GM21717 (cell line): ENCODE data around the gene MLX.

Experiments
- ATAC-seq: cut with Tn5 transposase; IDR thresholded peaks from one replicate; pipeline ENCODE4 v1.9.1; 2021; ENCODE audit warnings: mild to moderate bottlenecking, moderate library complexity; ENCODE audit not compliant: unreplicated experiment

MLX gene, protein sequence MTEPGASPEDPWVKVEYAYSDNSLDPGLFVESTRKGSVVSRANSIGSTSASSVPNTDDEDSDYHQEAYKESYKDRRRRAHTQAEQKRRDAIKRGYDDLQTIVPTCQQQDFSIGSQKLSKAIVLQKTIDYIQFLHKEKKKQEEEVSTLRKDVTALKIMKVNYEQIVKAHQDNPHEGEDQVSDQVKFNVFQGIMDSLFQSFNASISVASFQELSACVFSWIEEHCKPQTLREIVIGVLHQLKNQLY

DNA sequence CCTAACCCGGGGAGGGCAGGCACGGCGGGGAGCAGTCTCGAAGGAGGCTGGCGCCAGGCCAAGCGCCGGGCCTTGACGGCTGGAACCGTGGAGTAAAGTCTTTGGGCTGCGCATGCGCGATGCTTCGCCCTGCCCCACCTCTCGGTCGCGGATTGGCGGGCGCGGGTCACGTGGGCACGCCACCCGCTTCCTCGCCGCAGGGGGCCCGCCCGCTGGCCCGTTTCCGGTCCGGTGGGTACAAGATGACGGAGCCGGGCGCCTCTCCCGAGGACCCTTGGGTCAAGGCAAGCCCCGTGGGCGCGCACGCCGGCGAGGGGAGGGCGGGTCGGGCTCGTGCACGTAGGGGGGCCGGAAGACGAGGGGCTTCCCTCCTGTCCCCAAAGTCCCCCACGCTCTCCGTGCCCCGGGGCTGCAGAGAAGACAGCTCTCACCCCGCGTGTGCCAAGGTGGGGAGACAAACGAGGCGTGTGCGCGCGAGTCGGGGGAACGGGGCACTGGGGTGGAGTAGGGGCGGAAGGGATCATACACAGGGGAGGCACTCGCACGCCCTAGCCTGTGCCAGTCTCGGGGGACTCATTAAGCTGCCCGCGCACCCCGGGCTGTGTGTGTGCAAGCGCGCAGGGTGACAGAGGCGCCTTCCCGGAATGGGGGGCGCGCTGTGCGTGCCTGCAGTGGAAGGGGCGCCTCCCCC lies at the start of gene MLX:
Gene MLX (plus strand): TSS at position 218 of the 691 bp plus-strand sequence. CDS start 25 bp downstream, at position 243.
- ATAC-seq = peak; percentile 41

DNA sequence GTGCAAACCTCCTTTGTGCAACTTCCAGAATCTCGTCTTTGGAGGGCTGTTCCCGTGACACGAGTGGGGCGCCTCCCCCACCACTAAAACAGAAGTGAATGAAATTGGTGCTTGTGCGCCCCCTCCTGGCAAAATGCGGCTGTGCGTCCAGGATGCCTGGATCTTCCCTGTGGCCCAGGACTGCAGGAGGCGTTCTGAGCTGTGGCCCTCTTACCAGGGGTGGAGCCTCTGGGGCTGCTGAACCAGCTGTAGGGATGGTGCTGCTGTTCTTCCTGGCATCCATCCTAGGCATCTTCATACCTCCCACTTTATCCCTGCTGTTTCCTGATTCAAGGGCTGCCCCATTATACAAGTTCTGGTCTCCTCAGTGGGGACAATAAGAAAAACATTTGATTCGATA lies 49.4 kb upstream of the MLX start:
- no peak for ATAC-seq

DNA sequence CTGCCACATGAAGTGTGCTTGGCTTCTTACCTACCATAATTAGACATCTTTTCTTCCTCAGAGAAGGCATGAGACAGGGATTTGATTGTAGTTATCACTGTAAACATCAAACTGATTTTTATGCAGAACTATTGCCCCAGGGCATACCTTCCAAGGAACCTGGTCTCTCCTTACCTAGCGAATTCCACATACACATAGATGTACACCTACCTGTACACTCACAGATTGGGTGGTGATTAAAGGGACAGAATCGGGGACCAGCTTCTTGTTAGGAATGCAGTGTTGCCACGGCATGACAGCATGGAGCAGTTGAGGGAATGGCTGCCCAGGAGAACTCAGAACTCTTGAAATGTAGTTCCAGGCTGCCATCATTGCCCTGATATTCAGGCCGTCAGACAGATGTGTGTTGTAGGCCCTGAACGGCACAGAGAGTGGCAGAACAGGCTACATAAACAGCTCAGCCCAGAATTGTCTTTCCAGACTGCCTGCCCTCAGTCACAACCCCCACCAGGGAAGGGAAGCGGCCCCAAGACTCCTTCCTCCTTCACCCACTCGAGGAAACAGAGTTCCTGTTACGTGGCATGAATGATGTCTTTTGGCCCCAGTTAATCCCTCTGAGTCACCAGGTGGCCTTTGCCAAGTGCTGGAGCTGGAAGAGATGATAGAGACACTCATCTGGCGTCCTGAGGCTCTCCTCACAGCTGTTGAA lies 48.7 kb upstream of the MLX start:
- ATAC-seq = no peak

DNA sequence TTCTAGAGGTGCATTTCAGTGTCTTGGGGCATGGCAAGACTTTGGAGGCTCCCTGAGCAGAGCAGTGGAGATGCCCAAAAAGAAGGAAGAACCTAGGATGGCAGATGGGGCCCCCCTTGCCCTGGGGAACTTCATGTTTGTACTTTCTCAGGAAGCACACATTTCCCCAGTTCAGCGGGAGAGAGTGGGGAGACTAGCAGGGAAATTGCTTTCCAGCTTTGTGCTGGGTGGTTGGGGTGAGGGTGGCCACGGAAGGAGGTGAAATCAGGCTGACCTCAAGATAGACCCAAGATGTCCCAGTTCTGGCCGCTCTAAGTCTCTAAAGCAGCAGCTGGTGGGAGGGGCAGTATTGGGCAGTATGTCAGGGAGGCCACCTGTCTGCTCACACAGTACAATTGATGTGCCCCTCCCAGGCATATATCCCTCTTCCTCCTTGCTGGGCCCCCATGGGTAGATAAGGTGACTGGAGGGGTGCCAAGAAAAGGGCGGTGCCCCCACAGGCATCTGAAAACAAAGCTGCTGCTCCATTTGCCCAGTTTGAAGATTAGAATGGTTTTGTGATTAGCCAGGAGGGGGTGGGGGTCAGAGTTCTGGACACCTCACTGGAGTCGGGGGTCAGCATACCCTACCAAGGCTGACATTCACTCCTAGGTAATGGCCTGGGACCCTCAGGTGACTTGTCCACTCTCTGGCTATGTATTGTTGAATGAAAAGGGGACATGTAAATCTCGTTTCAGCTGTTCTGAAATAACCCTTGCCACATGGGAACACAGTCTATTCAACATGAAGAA lies 48.0 kb upstream of the MLX start:
- no peak for ATAC-seq

DNA sequence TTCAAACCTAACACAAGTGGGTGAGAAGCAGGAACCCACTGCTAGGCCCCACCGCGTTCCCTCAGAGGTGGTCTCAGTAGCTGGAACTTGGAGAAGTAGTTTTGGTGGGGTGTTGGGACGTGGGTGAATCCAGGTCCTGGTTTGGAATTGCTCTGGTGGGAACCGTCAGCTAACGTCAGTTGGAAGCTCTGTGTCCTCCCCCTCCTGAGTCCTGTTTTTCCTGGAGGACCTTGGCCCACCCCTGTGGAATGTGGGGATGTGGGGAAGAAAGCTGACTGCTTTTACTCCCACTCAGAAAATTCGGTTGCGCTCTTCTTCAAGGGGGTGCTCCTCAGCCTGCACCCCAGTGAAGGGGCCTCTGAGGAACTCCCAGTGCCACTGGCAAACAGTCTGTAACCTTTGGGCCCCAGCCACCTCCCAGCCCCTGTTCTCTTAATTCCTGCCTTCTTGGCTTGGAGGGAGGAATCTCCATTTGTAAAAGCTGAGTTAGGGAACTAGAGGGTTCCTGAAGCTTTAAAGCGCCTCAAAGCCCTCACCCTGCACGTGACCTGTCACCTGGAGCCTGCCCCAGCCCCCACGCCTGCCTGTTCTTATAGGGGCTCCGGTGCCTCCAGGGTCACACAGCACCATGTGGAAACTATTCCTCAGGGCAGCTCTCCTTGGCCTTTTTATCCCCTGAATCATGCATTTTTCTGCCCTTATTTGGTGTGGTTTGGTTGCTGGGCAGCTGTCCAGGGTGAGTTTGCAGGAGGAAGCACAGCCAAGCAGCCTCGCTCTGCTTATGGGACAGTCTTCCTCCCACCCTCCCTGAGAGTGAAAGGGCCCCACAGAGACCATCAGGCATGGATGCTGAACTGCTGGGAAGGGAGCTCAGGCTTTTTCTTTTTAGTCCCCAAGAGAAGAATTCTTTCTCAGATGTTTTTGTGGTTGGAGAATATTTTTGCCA lies 47.1 kb upstream of the MLX start:
- no peak for ATAC-seq

DNA sequence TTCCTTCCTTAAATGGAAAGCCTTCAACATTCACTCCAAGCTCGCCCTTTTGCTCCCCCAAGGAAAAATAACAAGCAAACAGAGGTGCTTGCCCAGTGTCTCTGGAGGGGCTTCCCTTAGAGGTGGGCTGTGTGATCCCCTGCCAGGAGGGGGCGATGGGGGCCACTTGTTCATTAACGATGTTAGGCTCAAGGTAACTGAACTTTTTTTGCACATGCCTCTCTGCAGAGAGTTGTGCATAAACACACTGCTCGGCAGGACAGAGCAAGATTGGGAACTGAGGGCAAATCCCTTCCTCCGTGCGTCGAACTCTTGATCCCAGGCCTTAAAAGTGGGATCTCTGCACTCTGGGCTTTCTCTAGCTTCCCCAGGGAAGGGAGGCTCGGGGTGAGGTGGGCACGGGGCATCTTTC lies 46.4 kb upstream of the MLX start:
- ATAC-seq = no peak

DNA sequence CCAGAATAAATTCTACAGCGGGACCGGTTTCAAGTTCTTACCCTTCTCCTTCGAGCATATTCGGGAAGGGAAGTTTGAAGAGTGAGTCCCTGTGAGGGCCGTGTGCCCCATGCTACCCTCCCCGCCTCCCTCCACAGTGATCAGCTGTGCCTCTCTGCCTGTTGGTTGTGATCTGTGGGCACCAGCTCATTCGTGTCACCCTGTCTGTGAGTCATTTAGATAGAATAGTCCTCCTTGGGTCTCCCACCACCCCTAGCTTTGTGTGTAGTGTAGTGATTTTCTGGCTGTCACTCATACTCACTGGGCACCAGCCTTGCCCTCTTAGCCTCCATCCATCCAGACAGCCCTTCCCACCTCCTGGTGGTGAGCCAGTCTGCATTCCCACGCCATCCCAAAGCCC lies 45.9 kb upstream of the MLX start:
- no peak for ATAC-seq

DNA sequence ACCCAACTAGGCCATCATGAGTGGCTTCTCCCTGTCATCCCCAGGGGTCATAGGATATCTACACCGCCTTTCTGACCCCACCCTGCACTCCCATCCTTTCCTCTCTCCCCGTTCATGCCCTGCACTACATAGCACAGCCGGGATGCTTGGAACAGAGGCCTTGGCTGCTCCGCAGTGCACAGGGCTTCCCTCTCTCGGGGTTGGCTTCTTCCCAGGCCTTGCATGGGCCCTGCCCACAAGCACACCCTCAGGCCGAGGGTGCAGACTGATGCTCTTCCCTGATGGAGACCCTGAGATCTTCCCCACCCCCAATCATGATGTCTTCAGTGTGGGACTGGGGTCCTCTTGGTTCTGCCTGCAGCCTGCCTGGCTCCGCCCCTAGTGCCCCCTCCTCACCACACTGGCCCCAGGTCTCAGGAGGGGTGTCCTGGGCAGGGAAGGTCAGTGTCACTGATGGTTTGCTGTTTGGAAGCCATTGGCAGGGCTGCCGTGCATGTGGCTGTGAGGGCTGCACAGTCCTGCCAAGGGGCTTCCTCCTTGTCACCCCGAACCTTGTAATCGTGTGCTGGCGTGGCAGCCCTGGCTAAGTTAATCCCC lies 45.1 kb upstream of the MLX start:
- no peak for ATAC-seq

DNA sequence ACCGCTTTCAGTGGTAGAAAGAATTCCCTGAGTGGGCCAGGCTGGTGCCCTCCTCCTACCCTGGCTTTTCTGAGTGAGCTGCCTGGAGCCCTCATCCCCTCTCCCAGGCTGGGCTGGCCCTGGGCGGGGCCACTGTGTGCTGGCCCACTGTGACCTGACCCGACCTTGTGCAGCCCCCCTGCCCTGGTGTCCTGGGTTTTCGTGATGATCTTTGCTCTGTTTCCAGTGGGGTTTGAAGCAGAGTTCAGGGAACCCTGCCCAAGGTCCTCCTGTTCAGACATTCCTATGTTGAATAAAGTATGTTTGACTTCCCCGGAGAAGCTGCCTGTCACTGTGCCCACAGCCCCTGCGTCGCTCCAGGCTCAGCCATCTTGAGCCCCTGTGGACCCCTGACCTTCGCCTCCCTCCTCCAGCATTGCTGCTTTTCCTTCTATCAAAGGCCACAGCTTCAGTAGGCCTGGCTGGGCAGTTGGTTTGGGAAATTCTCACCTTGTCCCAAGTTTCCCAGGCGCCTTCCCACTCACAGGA lies 44.6 kb upstream of the MLX start:
- no peak for ATAC-seq

DNA sequence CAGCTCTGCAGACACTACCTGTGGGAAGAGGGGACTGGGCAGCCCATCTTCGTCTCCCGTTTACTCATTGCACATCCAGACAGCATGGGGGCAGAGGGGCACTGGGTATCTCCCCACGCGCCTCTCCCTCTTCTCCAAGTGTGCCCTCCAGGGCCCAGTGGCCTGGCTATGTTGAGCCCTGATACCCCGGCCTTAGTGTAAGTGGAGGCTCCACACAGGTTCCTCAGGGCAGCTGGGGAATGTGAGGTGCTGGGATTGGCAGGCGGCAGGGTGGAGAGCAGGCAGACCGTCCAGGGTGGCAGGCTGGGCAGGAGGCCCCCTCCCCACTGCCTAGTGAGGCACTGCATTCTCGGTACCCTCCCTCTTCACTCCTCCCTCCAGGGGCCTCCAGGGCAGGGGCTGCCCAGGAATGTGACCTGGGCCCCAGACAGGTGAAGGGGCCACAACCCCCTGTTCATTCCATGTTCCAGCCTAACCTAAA lies 44.1 kb upstream of the MLX start:
- no peak for ATAC-seq

DNA sequence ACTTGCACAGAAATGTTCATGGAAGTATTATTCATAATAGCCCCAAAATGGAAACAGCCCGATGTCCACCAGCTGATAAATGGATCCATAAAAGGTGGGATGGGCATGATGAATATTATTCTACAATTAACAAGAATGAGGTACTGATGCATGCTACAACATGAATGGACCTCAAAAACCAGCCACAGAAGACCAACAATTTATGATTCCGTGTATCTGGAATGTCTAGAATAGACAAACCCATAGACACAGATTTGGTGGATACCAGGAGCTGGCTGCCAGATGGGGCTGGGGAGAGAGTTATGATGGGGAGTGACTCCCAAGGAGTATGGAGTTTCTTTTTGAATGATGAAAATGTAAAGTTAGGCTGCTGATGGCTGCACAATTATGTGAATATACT lies 41.7 kb upstream of the MLX start:
- ATAC-seq = no peak

DNA sequence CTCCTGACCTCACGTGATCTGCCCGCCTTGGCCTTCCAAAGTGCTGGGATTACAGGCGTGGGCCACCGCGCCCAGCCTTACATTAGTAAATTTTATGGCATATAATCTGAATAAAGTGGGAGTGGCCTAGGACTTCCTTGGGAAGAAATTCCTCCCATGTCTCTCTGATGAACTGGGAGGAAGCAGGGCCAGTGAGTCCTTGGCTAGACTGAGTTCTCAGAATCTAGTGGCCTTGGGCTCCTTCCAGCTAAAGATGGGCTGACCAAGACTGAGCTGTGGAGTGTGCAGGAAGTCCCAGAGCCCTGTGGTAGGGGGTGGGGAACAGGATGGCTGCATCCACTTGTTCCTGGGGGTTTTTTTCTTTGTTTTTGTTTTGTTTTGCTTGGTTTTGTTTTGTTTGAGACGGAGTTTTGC lies 40.9 kb upstream of the MLX start:
- no peak for ATAC-seq

DNA sequence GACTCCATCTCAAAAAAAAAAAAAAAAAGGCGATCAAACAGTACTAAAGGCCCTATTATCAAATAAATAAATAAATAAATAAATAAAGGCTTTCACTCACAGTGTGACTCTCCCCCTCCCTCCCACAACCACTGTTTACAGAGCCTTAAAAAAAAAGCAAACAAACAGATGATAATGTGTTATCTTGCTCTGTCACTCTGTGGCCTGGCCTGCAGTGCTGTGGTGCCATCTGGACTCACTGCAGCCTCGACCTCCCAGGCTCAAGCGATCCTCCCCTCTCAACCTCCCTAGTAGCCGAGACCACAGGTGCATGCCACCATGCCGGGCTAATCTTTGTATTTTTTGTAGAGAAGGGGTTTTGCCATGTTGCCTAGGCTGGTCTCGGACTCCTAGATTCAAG lies 39.0 kb upstream of the MLX start:
- ATAC-seq = no peak

DNA sequence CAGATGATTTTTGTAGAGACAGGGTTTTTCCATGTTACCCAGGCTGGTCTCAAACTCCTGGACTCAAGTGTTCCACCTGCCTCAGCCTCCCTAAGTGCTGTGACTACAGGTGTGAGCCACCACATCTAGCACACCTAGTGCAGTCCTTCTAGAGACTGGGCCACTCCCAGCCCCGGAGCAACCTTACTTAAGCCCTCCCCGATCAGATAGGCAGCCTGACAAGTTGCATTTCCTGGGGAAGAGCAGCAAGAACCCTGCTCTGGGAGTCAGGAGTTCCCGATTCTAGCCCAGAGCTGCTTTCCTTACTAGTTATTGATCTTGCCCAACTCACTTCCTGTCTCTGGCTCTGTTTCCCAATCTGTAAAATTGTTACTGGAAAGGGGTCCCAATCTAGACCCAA lies 37.8 kb upstream of the MLX start:
- ATAC-seq = no peak

DNA sequence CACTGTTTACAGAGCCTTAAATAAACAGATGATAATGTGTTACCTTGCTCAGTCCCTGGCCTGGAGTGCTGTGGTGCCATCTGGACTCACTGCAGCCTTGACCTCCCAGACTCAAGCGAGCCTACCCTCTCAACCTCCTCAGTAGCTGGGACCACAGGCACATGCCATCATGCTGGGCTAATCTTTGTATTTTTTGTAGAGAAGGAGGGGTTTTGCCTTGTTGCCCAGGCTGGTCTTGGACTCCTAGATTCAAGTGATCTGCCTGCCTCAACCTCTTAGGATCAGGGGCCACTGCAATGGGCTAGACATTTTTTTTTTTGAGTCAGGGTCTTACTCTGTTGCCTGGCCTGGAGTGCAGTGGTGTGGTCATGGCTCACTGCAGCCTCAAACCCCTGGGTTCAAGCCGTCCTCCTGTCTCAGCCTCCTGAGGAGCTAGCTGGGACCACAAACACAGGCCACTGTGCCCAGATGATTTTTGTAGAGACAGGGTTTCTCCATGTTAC lies 35.9 kb upstream of the MLX start:
- no peak for ATAC-seq

DNA sequence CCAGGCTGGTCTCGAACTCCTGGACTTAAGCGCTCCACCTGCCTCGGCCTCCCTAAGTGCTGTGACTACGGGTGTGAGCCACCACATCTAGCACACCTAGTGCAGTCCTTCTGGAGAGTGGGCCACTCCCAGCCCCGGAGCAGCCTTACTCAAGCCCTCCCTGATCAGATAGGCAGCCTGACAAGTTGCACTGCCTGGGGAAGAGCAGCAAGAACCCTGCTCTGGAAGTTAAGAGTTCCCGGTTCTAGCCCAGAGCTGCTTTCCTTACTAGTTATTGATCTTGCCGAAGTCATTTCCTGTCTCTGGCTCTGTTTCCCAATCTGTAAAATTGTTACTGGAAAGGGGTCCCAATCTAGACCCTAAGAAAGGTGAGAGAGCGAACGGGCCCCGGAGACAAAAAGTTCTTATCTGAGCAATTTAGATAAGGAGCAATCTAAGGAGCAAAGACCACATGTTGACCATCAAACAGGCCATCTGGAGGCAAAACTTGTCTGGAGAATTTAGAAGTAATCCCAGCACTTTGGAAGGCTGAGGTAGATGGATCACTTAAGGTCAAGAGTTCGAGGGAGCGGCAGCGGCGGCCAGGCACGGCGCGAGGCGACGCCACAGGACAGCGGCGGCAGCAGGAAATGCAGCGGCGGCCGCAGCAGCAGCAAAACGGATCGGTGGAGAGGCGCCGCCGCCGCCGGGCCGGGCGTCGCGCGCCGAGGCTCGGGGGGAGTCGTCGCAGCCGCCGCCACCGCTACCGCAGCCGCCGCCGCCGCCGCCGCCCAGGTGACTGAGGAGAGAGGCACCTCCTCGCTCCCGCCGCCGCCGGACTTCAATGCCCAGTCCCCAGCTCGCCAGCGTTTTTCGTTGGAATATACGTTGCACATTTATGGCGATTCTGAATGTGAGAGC lies 35.2 kb upstream of the MLX start:
- ATAC-seq = no peak

DNA sequence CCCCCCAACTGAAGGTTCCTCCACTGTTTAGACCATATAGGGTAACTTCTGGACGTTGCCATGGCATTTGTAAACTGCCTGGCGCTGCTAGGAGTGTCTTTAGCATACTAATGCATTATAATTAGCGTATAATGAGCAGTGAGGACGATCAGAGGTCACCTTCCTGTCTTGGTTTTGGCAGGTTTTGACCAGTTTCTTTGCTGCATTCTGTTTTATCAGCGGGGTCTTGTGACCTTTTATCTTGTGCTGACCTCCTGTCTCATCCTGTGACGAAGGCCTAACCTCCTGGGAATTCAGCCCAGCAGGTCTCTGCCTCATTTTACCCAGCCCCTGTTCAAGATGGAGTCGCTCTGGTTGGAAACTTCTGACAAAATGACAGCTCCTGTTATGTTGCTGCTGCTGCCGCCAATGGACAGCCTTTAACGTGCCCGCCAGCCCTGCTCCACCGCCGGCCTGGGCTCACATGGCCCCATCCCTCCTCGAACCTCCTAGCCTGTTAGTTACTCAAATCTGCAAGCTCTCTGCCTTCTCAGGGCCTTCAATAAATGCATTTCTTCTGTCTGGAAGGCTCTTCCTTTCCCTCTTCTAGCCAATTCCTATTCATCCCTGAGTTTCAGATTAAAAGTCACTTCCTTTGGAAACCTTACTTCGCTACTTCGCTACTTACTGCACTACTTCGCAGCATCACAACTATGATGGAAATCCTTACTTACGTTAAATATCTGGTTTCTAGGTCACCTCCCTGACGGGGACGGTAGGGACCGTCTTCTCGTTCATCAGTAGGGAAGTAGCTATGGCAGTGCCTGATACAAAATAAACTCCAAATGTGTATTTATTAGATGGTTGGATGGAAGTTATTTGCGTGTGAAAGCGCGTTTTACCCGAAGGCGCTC lies 31.5 kb upstream of the MLX start:
- no peak for ATAC-seq
